Subcutaneous adipose tissue (tissue), 4 donors: ENCODE data around the gene BBX. TPM values are rescaled to one million over a fixed set of nuclear protein-coding genes. Genes with fewer than 3 reads are reported as not detected.

Source experiments
- CTCF ChIP-seq: fragments of 450-650 bp; IDR thresholded peaks from one replicate; pipeline ENCODE4 v1.5.1; 2016; ENCODE audit warnings: low read depth, mild to moderate bottlenecking, control low read depth, antibody characterized with exemption, moderate library complexity
- total RNA-seq, 4 donors: library from RNA; depleted of rRNA; stranded (reverse); fragments of >200 nt; gene quantifications; one replicate each; pipeline ENCODE4 v1.1.0, GENCODE V29; 2016

BBX gene
- total RNA-seq, 4 donors from 2014 or later: 38.3 to 69.4 (median 48.0) TPM

DNA sequence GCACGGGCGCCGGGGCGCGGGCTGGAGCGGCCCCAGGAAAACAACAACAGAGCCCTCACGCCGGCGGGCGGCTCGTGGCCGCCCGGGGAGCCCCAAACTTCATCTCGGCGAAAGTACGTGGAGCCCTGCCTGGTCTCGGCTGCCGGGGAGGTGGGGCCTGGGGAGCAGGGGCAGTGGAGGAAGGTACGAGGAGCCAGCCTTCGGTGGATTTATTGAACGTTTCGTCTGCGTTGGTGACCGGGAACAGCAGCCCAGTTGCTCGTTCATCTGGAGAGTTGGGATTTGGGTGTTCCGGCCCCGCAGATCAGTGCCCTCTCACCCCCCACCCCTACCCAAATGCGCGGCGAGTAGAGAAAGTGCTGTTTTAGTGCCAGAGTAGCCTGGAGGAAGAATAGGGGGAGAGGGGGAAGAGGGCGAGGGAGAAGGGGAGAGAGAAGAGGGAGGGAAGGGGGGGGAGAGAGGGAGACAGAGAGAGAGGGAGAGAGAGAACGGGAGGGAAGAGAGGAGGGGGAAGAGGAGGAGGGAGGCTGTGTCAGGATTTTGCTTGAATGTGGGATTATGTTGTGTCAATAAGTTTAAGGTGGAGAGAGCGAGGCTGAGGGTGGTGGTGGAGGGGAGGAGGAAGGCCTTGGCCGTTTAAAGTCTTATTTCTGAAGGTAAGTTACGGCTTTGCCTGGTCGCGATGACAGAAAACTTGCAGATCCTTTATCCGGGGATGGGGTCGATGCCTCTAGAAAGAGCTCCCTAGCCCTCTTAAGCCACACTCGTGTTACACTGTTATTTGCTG is 970 bp downstream of the BBX start:
- no peak for TF ChIP-seq CTCF

DNA sequence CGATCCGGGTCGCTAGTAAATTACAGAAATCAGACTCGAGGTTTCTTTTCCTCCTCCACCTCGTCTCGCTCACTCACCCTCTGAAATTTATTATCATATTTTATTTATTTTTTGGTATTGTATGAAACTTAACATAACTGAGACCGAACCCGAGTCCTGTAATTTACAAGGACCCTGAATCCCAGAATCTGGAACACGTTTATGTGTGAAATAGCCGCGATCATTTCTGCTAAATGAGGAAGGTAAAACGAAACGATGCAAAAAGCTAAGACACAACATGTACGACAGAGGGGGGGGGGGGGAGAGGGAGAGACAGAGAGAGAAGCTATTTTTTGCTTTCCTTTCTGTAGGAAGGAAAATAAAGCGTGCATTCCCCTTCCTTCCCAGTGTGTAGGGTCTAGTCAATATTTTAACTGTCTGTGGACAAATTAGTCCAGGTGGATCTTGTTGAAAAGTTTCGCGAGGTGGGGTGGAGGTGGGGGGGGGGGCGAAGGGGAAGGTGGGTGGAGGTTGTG is 1.6 kb downstream of the BBX start:
- no peak for TF ChIP-seq CTCF

GRCh38 chr3:107524841-107525643 is 2.3 kb downstream of the BBX start:
- no peak for TF ChIP-seq CTCF

DNA sequence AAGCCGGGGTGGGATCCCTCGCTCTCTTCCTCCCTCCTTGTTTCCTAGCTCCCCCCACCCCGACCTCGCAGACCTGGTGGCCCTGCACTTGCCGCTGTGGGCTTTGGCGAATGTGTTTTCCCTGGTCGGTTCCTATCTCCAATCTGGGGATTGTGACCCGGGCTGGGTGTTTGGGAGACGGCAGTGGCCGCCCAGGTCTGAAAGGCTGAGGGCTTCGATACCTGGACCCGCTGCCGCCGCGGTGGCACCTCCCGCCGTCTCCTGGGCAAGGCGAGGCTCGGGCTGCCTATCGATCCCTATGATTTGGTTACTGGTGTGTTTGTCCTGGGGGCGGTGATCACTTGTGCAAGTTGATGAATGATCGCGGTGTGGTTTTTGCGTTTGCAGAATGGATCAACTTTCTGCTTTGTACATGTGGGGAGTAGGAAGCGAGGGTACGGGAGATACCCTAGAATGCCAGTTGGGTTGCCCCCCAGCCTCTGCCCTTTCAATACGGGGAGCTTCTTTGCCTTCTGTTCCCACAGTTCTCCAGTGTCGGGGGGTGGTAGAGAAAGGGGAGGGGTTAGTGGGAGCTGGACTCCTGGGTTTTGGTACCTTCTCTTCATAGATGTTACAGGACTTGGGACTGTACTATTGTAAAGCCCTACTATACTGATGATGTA is 3.0 kb downstream of the BBX start:
- no peak for TF ChIP-seq CTCF

DNA sequence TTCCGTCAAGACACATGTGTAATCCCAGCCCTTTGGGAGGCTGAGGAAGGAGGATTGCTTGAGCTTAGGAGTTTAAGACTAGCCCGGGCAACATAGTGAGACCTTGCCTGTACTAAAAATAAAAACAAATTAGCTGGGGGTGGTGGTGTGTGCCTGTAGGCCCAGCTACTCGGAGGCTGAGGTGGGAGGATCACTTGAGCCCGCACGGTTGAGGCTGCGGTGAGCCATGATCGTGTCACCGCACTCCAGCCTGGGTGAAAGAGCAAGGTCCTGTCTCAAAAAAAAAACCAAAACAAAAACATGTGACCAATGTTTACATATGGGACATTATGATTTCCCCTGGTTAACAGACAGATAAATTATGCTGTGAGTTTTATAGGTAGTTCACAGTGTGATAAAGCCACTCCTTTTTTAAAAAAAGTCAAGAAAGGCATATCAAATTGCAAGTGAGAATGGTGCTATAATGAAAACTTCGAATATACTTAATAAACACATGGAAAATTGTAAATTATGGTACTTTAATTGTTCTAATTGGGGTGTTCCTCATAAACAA is 9.2 kb downstream of the BBX start:
- TF ChIP-seq CTCF: no peak

- no peak for TF ChIP-seq CTCF
Observed at GRCh38 chr3:107540857-107541256, 18.1 kb downstream of the BBX start.
